ENCODE measurements around the gene TMEM82. TPM values are rescaled to one million over a fixed set of nuclear protein-coding genes. Genes with fewer than 3 reads are reported as not detected.

The TMEM82 gene
- total and polyA plus RNA-seq, 2 donors from 2014 or later = 2.0 to 25.4 TPM

GRCh38 chr1:15736892-15737261 is 5.4 kb upstream of the TMEM82 start:
- peak overlapping the region; percentile 85 to 92 for H3K27ac ChIP-seq (ENCODE audit: low read depth in 2 of 2, low read length in 2 of 2)
- peak overlapping the region in 1 of 3 donors; percentile 52 for H3K4me3 ChIP-seq (ENCODE audit: low read length in 3 of 3)
- H3K9me3 ChIP-seq (ENCODE audit: control insufficient read depth in 2 of 3, insufficient read depth in 1 of 3, low read length in 3 of 3) = no peaks in the 10 kb centered on the region
- DNase-seq (peak in 2 of 5 donors; percentile 43 to 52), FAIRE-seq (no peak)
- H3K9ac ChIP-seq (ENCODE audit: low read length in 3 of 3) = peak overlapping the region in 1 of 3 donors; percentile 61
- intact Hi-C loops (cut with DNase I) = no loop called here
- peaks cover 0 to 5% (median 0%) of the 10 kb centered on the region in 3 donors for H3K36me3 ChIP-seq (ENCODE audit: control insufficient read depth in 2 of 3, insufficient read depth in 3 of 3, low read length in 3 of 3)
- no peaks in the 10 kb centered on the region for H3K27me3 ChIP-seq (ENCODE audit: control insufficient read depth, insufficient read depth, low read length)
- TF ChIP-seq, protein P1, sequence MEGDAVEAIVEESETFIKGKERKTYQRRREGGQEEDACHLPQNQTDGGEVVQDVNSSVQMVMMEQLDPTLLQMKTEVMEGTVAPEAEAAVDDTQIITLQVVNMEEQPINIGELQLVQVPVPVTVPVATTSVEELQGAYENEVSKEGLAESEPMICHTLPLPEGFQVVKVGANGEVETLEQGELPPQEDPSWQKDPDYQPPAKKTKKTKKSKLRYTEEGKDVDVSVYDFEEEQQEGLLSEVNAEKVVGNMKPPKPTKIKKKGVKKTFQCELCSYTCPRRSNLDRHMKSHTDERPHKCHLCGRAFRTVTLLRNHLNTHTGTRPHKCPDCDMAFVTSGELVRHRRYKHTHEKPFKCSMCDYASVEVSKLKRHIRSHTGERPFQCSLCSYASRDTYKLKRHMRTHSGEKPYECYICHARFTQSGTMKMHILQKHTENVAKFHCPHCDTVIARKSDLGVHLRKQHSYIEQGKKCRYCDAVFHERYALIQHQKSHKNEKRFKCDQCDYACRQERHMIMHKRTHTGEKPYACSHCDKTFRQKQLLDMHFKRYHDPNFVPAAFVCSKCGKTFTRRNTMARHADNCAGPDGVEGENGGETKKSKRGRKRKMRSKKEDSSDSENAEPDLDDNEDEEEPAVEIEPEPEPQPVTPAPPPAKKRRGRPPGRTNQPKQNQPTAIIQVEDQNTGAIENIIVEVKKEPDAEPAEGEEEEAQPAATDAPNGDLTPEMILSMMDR (IDR thresholded peaks at IDR 0.05; ENCODE audit: borderline replicate concordance, extremely low read depth, insufficient read depth) = no peak
- H3K4me1 ChIP-seq (ENCODE audit: control insufficient read depth in 2 of 3, insufficient read depth in 2 of 3, low read depth in 1 of 3, low read length in 3 of 3) = peaks cover 0 to 25% (median 17%) of the 10 kb centered on the region in 3 donors

GRCh38 chr1:15737324-15738319 is 4.7 kb upstream of the TMEM82 start:
- FAIRE-seq = no peak
- intact Hi-C loops (cut with DNase I) = no loop called here
- no peak overlapping the region for H3K27ac ChIP-seq (ENCODE audit: low read depth in 2 of 2, low read length in 2 of 2)

GRCh38 chr1:15738416-15739113 is 3.7 kb upstream of the TMEM82 start:
- FAIRE-seq (no peak), DNase-seq (no peak)
- no peaks in the 10 kb centered on the region for H3K36me3 ChIP-seq (ENCODE audit: control insufficient read depth in 2 of 3, insufficient read depth in 3 of 3, low read length in 3 of 3)
- TF ChIP-seq, protein P1 (IDR thresholded peaks at IDR 0.05; ENCODE audit: borderline replicate concordance, extremely low read depth, insufficient read depth) = no peak
- H3K27me3 ChIP-seq (ENCODE audit: control insufficient read depth, insufficient read depth, low read length) = no peaks in the 10 kb centered on the region
- no peaks in the 10 kb centered on the region for H3K9me3 ChIP-seq (ENCODE audit: control insufficient read depth in 2 of 3, insufficient read depth in 1 of 3, low read length in 3 of 3)
- H3K4me1 ChIP-seq (ENCODE audit: control insufficient read depth in 2 of 3, insufficient read depth in 2 of 3, low read depth in 1 of 3, low read length in 3 of 3) = peaks cover 0 to 25% (median 17%) of the 10 kb centered on the region in 3 donors
- intact Hi-C loops (cut with DNase I) = no loop called here
- H3K4me3 ChIP-seq (ENCODE audit: low read length in 3 of 3) = no peak overlapping the region
- no peak overlapping the region for H3K27ac ChIP-seq (ENCODE audit: low read depth in 2 of 2, low read length in 2 of 2)
- no peak overlapping the region for H3K9ac ChIP-seq (ENCODE audit: low read length in 3 of 3)

More at GRCh38 chr1:15737324-15738319, 4.7 kb upstream of the TMEM82 start:
- Histone ChIP-seq H3K36me3 (ENCODE audit: control insufficient read depth in 2 of 3, insufficient read depth in 3 of 3, low read length in 3 of 3) (no peaks in the 10 kb centered on the region), H3K9ac (ENCODE audit: low read length in 3 of 3) (no peak overlapping the region), H3K9me3 (ENCODE audit: control insufficient read depth in 2 of 3, insufficient read depth in 1 of 3, low read length in 3 of 3) (no peaks in the 10 kb centered on the region), H3K27me3 (ENCODE audit: control insufficient read depth, insufficient read depth, low read length) (no peaks in the 10 kb centered on the region), H3K4me3 (ENCODE audit: low read length in 3 of 3) (no peak overlapping the region), H3K4me1 (ENCODE audit: control insufficient read depth in 2 of 3, insufficient read depth in 2 of 3, low read depth in 1 of 3, low read length in 3 of 3) (peaks cover 0 to 25% (median 17%) of the 10 kb centered on the region in 3 donors)
- TF ChIP-seq, protein P1 (IDR thresholded peaks at IDR 0.05; ENCODE audit: borderline replicate concordance, extremely low read depth, insufficient read depth) = no peak
- DNase-seq = peak in 3 of 5 donors; percentile 35 to 52 (median 39)
